Uterus (tissue), 4 donors: ENCODE results near the gene KLB. TPM values are rescaled to one million over a fixed set of nuclear protein-coding genes. Genes with fewer than 3 reads are reported as not detected.
A peak's percentile ranks its signal among the peaks of the same experiment; 100 is the strongest.

ENCODE experiments used
- DNase-seq, 2 donors: peaks; one replicate each; pipeline ENCODE4 v3.0.0-alpha.2; 2019 to 2020
- H3K27ac ChIP-seq, 2 donors: fragments of 200-600 bp; sonication (generic); 1 replicate in 1 of 2; 2 replicates in 1 of 2; pipeline ENCODE4 v1.5.1; 2016 to 2018
- H3K27me3 ChIP-seq, 2 donors: fragments of 200-600 bp; sonication (generic); one replicate each; pipeline ENCODE4 v1.5.1; 2018 to 2019; ENCODE audit warnings: control low read depth in 1 of 2
- H3K36me3 ChIP-seq, 2 donors: fragments of 200-600 bp; sonication (generic); one replicate each; pipeline ENCODE4 v1.5.1; 2019; ENCODE audit warnings: control low read depth in 1 of 2
- H3K4me1 ChIP-seq, 2 donors: fragments of 200-600 bp; sonication (generic); one replicate each; pipeline ENCODE4 v1.5.1; 2018 to 2019; ENCODE audit warnings: control low read depth in 1 of 2
- H3K4me3 ChIP-seq, 2 donors: fragments of 200-600 bp; sonication (generic); 1 replicate in 1 of 2; 2 replicates in 1 of 2; pipeline ENCODE4 v1.5.1; 2018 to 2019; ENCODE audit warnings: mild to moderate bottlenecking in 1 of 2
- H3K9me3 ChIP-seq, 2 donors: fragments of 200-600 bp; sonication (generic); one replicate each; pipeline ENCODE4 v1.5.1; 2019; ENCODE audit warnings: control low read depth in 1 of 2
- POLR2A ChIP-seq, 2 donors: fragments of 450-650 bp; IDR thresholded peaks; one replicate each; pipeline ENCODE4 v1.6.1; 2016; ENCODE audit warnings: antibody characterized with exemption in 2 of 2, mild to moderate bottlenecking in 1 of 2, moderate library complexity in 1 of 2
- intact Hi-C: fragments of 100-400 bp; cut with DNase I; formaldehyde crosslinking; loops from one replicate; pipeline ENCODE4 v1.15.1; 2023; ENCODE audit warnings: low total_unique reads
- total RNA-seq, 4 donors: library from RNA; depleted of rRNA in 3 of 4; stranded (reverse); fragments of >200 nt in 3 of 4; gene quantifications; one replicate each; pipeline versions ENCODE4 v1.1.0 to v1.2.4, GENCODE V29; 2014 to 2023
- TF ChIP-seq, protein P1 (sequence below), 4 experiments: fragments of 200-600 bp in 2 of 4; fragments of 450-650 bp in 2 of 4; sonication (generic) in 2 of 4; IDR thresholded peaks; one replicate each; pipeline ENCODE4 v1.5.1; 2016 to 2019; ENCODE audit warnings: antibody characterized with exemption in 4 of 4, mild to moderate bottlenecking in 2 of 4, moderate library complexity in 1 of 4
- donor health status: DM: yes; HTN: yes; CAD: no.

The KLB gene
- total RNA-seq, 4 donors from 2014 or later, result 0.21 TPM; not detected in 3

DNA sequence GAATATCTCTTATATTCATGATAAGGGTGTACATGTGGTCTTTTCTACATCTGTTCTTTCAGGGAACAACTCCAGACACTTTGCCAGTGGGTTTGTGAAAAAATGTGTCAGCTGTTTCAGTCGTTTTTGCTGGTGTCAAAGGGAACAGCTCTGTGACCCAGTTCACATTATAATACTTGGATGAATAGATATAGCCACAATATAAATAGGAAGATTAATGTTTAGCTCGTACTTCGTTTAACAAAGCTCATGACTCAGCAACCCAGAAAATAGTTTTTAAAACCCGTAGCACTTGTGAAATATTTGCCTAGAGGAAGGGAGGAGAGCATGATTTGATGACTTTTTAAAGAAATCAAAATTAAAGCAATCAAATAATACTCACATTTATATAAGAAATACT is 60.0 kb downstream of the KLB start:
- Histone ChIP-seq H3K27ac (no peak overlapping the region), H3K4me3 (no peak overlapping the region), H3K9me3 (no peaks in the 10 kb centered on the region), H3K36me3 (no peaks in the 10 kb centered on the region), H3K27me3 (no peaks in the 10 kb centered on the region), H3K4me1 (no peaks in the 10 kb centered on the region)
- intact Hi-C loops, result no loop called here
- no peak for DNase-seq
- no peak for TF ChIP-seq POLR2A (IDR thresholded peaks at IDR 0.05)
- TF ChIP-seq, protein P1, sequence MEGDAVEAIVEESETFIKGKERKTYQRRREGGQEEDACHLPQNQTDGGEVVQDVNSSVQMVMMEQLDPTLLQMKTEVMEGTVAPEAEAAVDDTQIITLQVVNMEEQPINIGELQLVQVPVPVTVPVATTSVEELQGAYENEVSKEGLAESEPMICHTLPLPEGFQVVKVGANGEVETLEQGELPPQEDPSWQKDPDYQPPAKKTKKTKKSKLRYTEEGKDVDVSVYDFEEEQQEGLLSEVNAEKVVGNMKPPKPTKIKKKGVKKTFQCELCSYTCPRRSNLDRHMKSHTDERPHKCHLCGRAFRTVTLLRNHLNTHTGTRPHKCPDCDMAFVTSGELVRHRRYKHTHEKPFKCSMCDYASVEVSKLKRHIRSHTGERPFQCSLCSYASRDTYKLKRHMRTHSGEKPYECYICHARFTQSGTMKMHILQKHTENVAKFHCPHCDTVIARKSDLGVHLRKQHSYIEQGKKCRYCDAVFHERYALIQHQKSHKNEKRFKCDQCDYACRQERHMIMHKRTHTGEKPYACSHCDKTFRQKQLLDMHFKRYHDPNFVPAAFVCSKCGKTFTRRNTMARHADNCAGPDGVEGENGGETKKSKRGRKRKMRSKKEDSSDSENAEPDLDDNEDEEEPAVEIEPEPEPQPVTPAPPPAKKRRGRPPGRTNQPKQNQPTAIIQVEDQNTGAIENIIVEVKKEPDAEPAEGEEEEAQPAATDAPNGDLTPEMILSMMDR (IDR thresholded peaks at IDR 0.05), result no peak

DNA sequence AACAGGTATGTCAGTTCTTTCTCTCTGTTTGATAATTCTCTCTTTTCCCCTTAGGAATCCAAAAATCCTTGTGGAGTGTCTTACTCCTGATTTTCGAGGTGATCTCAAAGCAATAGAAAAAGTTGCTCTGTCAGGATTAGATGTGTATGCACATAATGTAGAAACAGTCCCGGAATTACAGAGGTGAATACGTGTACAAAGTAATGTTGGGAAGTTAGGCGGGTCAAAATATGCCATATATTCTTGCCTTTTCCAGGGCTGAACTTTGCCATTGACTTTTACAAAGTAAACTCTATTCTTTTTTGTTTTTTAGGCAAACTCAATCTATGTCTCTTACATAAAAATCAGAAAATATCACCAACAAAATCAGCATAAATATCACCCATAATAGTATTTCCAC is 60.7 kb downstream of the KLB start:
- Histone ChIP-seq H3K27ac (no peak overlapping the region), H3K36me3 (no peaks in the 10 kb centered on the region), H3K4me3 (no peak overlapping the region), H3K27me3 (no peaks in the 10 kb centered on the region), H3K9me3 (no peaks in the 10 kb centered on the region), H3K4me1 (no peaks in the 10 kb centered on the region)
- no peak for DNase-seq
- intact Hi-C loops, result no loop called here
- TF ChIP-seq, protein P1 (IDR thresholded peaks at IDR 0.05), result no peak
- no peak for TF ChIP-seq POLR2A (IDR thresholded peaks at IDR 0.05)

DNA sequence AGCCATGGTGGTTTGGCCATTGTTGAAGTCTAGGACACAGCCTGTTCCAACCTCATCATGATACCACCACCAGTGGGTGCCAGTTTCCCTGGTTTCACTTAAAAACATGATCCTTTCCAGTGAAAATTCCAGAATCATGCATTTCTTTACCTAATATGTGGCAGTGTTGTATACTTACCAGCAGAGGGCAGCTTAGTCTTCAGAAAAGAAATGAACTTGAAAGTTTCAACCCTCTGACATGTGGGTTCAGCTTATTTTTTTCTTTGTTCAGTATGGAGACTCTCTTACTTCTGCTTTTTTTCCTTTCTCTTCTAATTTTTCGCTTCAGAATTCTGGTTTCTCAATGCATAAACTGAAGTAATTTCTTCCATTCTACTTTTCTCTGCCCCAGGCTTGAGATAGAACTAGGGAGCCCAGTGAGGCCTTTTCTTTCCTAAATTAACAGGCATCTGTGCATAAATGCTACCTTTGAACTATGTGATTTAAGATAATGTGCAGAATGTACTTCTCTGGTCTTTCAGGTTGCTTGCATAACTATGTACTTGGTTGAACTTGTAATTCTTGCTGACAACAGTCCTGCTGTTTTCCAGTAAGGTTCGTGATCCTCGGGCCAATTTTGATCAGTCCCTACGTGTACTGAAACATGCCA is 62.8 kb downstream of the KLB start:
- no peak overlapping the region for H3K4me3 ChIP-seq
- H3K36me3 ChIP-seq, result no peaks in the 10 kb centered on the region
- H3K9me3 ChIP-seq, result no peaks in the 10 kb centered on the region
- no peak for TF ChIP-seq POLR2A (IDR thresholded peaks at IDR 0.05)
- TF ChIP-seq, protein P1 (IDR thresholded peaks at IDR 0.05), result peak; percentile 70 to 83 (median 80)
- peak in 1 of 2 donors; percentile 29 for DNase-seq
- peak overlapping the region; percentile 56 to 71 for H3K27ac ChIP-seq
- intact Hi-C loops, result loop anchor here (5.0 kb wide), 1 partner anchor 508 kb away; the partner anchor contains the start of gene PDS5A
- no peaks in the 10 kb centered on the region for H3K4me1 ChIP-seq
- no peaks in the 10 kb centered on the region for H3K27me3 ChIP-seq

DNA sequence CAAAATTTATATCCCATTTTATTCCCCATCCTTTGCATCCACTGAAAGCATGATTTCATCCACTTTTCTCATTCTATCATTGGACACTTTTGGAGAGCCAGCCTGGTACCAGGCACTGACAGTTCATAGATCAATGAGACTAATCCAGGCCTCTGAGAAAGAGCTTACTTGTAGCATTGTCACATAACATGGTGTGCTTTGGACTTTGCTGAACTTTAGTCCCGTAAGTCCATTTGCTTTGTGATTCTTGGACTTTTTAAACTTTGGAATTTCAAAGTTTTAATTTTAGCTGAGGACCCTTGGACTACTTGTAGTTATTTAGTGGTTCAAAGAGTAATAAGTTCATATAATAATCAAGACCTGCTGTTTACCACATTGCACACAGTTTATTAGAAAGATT is 63.7 kb downstream of the KLB start:
- Histone ChIP-seq H3K9me3 (no peaks in the 10 kb centered on the region), H3K27ac (no peak overlapping the region), H3K36me3 (no peaks in the 10 kb centered on the region), H3K4me1 (no peaks in the 10 kb centered on the region), H3K4me3 (no peak overlapping the region), H3K27me3 (no peaks in the 10 kb centered on the region)
- intact Hi-C loops, result loop anchor here (5.0 kb wide), 1 partner anchor 507 kb away; the partner anchor contains the start of gene PDS5A
- no peak for DNase-seq
- no peak for TF ChIP-seq POLR2A (IDR thresholded peaks at IDR 0.05)
- TF ChIP-seq, protein P1 (IDR thresholded peaks at IDR 0.05), result no peak

DNA sequence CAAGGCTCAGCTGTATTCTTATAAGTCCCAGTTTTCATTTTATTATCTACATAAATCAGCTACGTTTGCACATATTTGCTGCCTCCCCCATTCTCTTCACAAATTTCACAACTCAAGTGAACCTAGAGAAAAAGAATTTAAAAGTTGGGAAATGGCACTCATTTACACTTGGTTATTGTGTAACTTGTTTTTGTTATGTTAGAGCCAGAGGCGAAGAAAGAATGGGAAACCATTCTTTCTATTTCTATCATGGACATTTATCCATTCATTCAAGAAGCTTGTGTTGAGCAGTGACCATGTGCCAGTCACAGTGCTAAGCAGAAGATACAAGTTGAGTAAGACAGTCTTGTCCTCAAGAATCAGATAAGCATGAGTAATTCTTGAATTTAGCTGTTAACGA is 65.7 kb downstream of the KLB start:
- Histone ChIP-seq H3K4me1 (no peaks in the 10 kb centered on the region), H3K9me3 (no peaks in the 10 kb centered on the region), H3K27ac (no peak overlapping the region), H3K27me3 (no peaks in the 10 kb centered on the region), H3K36me3 (no peaks in the 10 kb centered on the region), H3K4me3 (no peak overlapping the region)
- intact Hi-C loops, result loop anchor here (5.0 kb wide), 1 partner anchor 505 kb away; the partner anchor contains the start of gene PDS5A
- no peak for DNase-seq
- TF ChIP-seq, protein P1 (IDR thresholded peaks at IDR 0.05), result no peak
- no peak for TF ChIP-seq POLR2A (IDR thresholded peaks at IDR 0.05)
